NCI-H1092 treated with DMSO at 0.1 percent for 48 hours (cell line): ENCODE measurements around the gene CAMK1D.
"Not testable (repeated sequence)": the region's sequence is repeated elsewhere in the genome, so short reads cannot be mapped to it uniquely, and the experiment has no call there.

Experiments
- DNase-seq: peaks from one replicate; lab custom pipeline; 2025; lab: John Stamatoyannopoulos, UW

CAMK1D gene

GRCh38 chr10:12848439-12849173 lies 499.3 kb downstream of the CAMK1D start:
- DNase-seq, result no peak

DNA sequence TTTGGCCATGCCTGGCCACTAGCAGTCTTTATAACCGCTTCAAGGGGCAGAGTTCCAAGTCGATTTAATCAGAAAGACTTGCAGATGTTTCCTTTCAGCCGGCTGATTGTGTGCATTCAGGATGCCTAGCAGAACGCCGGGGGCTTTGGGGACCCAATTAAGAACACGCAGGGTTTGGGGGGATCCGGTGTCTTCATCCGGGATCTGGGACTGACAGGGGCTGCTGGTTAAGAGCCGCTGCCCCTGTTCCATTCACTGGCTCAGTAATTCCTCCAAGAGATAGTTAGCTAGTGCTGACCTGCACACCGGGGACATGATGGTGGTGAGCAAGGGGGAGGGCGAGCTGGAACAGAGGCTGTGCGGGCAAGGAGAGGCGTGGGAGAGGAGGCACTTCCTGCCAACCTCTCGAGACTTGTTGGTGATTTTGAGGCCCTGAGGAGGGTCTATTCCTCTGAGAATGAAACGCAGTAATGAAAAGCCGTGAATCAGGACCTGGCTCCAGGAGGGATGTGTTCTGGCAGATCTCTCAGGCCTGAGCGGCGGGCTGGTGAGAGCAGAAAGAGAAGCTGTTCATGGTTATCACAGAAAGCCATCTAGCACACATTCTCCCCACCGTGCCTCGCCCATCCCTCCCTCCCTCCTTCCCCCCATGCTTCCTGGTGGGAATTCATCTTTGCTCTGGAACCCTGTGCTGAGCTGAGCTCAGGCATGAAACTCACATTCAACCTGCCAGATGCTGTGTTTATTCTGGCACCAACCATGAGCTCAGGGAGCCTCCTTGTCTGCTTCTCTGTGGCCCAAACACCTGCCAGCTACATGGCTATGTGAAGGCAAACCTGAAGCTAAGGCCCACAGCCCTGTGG lies 500.2 kb downstream of the CAMK1D start:
- peak; percentile 62 for DNase-seq

GRCh38 chr10:12852687-12853086 lies 503.3 kb downstream of the CAMK1D start:
- DNase-seq, result no peak

- DNase-seq, result no peak
Measured at GRCh38 chr10:12854988-12855387, 505.6 kb downstream of the CAMK1D start.

DNA sequence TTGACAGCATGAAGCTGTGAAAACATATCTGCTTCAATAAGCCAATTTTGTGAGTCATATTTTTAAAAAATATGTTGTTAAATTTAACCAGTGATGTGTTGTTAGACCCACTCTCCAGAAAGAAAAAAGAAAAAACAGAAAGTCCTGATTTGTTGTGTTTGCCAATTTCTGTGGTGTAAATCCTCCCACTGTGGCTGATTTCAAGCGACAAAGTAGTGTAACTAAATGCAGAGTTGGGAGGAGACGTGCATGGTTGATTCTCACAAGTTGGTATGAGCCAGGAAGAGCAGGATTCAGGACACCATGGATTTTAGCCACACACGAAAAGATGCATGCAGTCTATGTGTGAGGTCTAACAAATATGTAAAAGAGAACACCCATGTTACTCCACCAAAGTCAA lies 513.1 kb downstream of the CAMK1D start:
- DNase-seq, result no peak

GRCh38 chr10:12865515-12865914 lies 516.2 kb downstream of the CAMK1D start:
- not testable (repeated sequence) for DNase-seq

DNA sequence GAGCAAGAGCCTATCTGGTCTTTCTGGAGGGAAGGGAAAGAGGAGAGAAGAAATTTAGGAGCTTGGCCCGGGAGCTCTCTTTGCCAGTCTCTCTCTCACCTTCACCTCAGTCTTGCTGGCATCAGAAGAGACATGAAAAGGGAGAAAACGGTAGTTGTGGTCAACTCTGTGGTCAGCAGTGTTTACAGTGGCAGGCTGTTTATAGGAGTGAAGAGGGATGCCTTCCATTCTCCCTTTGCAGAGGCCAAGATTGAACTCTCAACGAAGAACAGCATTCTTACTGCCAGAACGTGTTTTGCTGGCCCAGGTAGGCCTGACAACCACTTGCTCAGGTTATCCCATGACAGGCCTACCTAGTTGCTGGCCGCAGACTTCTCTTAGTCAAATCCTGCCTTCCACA lies 518.9 kb downstream of the CAMK1D start:
- DNase-seq, result no peak

DNA sequence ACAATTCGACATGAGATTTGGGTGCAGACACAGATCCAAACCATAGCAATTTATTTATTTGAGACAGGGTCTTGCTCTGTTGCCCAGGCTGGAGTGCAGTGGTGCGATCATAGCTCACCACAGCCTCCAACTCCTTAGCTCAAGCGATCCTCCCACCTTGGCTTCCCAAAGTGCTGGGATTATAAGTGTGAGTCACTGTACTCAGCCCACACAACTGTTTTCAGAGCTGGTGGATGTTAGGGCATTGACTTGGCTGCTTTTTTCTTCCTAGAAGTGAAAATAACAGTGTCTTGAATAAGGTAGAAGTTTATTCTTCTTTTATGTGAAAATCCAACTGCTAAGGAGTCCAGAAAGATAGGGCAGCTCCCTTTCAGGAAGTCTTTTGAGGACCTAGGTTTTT lies 520.1 kb downstream of the CAMK1D start:
- DNase-seq, result no peak

DNA sequence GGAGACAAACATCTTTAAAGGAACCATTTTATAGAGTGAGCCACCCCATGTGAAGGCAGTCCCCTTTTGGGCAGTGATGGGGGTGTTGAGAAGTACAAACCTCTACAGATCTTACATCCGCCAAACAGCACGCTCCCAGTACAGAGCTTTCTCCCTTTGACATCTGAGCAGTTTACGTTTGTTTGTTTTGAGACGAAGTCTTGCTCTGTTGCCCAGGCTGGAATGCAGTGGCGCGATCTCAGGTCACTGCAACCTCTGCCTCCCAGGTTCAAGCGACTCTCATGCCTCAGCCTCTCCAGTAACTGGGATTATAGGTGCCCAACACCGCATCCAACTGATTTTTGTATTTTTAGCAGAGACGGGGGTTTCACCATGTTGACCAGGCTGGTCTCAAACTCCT lies 523.2 kb downstream of the CAMK1D start:
- no peak for DNase-seq

DNA sequence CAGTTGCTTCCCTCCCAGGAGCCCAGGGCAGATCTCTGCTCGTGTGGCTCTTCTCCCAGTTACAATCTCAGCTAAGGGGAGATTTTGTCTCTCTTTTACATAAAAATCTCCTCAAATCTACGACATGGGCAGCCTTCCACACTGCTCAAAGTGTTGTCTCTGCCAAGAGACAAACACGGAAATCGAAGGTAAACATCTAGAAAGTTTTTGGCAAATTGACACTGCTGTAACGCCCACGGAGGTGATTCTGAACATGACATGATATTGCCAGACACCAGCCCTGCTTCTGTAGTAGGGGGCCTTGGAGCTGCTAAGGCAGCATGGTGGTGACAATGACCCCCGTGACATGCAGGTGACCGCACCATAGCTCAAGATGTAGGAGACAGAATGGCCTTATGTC lies 523.8 kb downstream of the CAMK1D start:
- peak; percentile 6 for DNase-seq

GRCh38 chr10:12874501-12874900 lies 525.2 kb downstream of the CAMK1D start:
- no peak for DNase-seq

GRCh38 chr10:12875100-12875499 lies 525.8 kb downstream of the CAMK1D start:
- DNase-seq, result peak; percentile 62

DNA sequence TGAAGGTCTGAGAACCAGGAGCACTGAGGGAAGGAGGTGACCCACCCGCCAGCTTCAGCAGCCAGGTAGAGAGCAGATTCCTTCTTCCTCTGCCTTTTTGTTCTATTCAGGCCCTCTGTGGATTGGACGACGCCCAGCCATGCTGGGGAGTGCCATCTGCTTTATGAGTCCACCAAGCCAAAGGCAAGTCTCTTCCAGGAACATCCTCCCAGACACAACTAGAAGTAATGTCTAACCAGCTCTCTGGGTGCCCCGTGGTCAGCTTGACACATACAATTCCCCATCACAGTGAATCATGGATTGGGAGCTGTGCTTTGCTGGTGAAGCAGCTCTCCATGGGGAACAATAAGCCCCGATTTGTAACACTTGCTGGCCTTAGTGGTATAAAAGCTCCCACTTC lies 526.9 kb downstream of the CAMK1D start:
- DNase-seq, result no peak

DNA sequence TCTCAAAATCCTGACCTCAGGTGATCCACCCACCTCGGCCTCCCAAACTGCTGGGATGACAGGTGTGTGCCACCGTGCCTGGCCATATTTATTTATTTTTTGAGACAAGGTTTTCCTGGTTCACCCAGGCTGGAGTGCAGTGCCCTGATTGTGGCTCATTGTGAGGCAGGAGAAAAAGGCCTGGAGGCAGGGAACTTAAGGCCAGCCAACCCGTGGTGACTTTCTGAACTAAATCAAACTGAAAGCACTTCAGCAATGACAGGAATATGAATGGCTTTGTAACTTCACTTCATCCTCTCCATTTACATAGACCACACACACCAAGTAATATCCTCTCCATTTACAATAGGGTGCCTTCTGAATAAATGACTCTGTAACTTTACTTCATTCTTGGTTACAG lies 527.8 kb downstream of the CAMK1D start:
- DNase-seq, result no peak

DNA sequence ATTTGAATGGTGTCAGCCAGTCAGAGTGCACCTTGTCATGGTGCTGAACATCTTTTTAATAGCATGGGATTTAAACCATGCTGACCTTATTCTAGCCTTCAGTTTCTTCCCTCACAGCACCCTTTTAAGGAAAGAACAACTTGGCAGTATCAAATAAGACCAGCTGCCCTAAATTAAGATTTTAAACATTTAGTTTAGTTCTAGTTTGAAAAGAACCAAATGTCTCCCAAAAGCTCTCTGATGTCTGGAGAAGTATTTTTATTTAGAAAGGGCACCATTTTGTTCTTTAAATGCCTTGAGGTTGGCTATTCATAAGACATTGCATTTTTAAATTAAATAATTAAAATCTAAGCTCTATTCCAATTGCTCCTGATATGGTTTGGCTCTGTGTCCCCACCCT lies 531.1 kb downstream of the CAMK1D start:
- no peak for DNase-seq

DNA sequence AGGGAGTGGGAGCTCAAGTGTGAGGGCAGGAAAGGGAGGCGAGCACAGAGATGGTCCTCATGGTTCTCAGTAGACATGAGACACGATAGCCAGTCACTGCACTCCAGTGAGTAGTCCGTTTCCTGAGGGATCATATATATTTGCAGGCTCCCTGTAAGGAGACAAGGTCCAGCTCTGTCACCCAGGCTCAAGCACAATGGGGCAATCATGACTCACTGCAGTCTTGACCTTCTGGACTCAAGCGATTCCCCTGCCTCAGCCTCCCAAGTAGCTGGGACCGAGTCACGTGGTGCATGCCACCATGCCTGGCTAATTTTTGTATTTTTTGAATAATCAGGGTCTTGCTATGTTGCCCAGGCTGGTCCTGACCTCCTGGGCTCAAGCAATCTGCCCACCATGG lies 535.5 kb downstream of the CAMK1D start:
- DNase-seq, result no peak
